ENCODE results near the gene ESPN.
A peak's percentile ranks its signal among the peaks of the same experiment; 100 is the strongest.
"Not testable (repeated sequence)": the region's sequence is repeated elsewhere in the genome, so short reads cannot be mapped to it uniquely, and the experiment has no call there.

Gene ESPN

DNA sequence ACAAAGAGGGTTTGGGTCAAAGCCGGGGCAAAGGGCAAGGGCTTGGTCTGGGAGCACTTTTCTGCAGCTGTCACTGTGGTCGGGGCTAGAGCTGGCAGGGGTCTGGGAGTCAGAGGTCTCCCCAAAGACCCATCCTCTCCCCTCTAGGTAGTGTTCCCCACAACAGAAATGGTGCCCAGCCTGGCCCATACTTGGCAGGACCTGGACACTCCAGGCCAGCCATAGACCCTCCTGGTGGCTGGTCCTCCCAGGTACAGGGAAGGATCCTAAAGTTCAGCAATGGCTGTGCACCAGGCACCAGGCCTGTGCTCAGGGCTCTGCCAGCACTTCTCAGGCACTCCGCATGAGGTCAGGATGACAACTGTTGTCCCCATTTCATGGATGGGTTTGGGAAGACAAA is 11.0 kb downstream of the ESPN start:
- Histone ChIP-seq H3K27ac (no peak overlapping the region), H3K27me3 (ENCODE audit: insufficient read depth, low read depth, severe bottlenecking) (no peaks in the 10 kb centered on the region), H3K9me3 (ENCODE audit: severe bottlenecking) (no peaks in the 10 kb centered on the region), H3K36me3 (no peaks in the 10 kb centered on the region), H3K4me3 (ENCODE audit: low read depth, low read length) (no peak overlapping the region)
- no peak for DNase-seq
- TF ChIP-seq, protein P1, sequence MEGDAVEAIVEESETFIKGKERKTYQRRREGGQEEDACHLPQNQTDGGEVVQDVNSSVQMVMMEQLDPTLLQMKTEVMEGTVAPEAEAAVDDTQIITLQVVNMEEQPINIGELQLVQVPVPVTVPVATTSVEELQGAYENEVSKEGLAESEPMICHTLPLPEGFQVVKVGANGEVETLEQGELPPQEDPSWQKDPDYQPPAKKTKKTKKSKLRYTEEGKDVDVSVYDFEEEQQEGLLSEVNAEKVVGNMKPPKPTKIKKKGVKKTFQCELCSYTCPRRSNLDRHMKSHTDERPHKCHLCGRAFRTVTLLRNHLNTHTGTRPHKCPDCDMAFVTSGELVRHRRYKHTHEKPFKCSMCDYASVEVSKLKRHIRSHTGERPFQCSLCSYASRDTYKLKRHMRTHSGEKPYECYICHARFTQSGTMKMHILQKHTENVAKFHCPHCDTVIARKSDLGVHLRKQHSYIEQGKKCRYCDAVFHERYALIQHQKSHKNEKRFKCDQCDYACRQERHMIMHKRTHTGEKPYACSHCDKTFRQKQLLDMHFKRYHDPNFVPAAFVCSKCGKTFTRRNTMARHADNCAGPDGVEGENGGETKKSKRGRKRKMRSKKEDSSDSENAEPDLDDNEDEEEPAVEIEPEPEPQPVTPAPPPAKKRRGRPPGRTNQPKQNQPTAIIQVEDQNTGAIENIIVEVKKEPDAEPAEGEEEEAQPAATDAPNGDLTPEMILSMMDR (IDR thresholded peaks at IDR 0.05; ENCODE audit: low read depth, low read length) = no peak

DNA sequence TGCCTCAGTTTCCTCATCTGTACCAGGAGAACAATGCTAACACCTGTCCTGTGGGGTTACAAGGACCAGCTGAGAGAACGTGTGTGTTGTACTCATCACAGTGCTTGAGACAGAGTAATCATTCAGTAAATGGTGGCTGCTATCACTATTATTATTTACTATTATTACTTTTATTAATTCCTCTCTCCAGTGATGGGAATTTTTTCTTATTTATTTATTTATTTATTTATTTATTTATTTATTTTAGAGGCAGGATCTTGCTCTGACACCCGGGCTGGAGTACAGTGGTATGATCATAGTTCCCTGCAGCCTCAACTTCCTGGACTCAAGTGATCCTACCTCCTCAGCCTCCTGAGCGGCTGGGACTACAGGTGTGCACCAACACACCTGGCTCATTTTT is 11.7 kb downstream of the ESPN start:
- not testable (repeated sequence) for H3K27me3 ChIP-seq (ENCODE audit: insufficient read depth, low read depth, severe bottlenecking); DNase-seq; H3K9me3 ChIP-seq (ENCODE audit: severe bottlenecking); H3K36me3 ChIP-seq; H3K4me3 ChIP-seq (ENCODE audit: low read depth, low read length); H3K27ac ChIP-seq

DNA sequence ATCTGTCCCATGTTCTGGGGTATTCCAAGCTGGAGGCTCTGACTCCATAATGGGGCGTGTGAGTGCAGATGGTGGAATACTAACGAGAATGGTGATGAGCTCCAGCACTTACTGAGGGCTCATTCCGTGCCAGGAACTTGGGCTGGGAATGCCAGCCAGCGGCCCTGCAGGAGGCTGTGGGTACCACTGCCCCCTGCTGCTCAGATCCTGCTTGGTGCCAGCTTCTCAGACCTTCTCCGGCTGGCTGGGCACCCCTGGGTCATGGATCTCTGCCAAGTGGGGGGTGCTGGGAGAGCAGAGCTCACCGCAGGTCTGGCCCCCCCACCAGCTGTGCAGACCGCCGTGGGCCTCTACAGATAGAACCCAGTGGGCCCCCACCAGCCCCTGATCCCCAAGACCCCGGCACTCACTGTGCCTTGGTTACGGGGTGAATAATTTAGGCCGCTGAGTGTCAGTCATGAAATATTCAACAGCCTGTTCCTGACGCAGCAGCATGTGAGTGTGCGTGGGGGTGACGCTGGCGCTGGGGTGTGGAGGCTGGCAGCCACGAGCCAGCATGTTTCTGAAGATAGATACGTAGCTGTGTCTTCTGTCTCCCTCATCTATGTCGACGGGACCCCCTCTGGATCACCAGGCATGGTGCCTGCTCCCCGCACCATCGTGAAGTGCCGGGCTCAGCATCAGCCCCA is 12.6 kb downstream of the ESPN start:
- H3K27me3 ChIP-seq (ENCODE audit: insufficient read depth, low read depth, severe bottlenecking); DNase-seq: not testable (repeated sequence)
- TF ChIP-seq, protein P1 (IDR thresholded peaks at IDR 0.05; ENCODE audit: low read depth, low read length) = peak; percentile 50

DNA sequence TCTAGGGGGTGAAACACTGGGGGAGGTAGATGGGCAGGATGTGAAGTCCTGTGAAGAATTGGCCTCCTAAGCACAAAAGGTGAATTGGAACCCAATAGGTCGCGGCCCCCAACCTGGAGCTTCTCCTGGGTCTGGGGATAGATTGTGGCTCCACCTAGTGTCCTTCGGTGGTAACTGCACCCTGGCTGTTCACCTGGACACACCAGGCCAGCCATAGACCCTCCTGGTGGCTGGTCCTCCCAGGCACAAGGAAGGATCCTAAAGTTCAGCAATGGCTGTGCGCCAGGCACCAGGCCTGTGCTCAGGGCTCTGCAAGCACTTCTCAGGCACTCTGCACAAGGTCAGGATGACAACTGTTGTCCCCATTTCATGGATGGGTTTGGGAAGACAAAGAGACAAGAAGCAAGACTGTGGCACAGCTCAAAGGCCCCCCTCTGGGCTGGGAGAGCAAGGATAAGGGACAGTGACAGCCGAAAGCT is 13.5 kb downstream of the ESPN start:
- H3K27ac ChIP-seq = no peak overlapping the region
- TF ChIP-seq, protein P1 (IDR thresholded peaks at IDR 0.05; ENCODE audit: low read depth, low read length) = peak; percentile 93
- no peaks in the 10 kb centered on the region for H3K27me3 ChIP-seq (ENCODE audit: insufficient read depth, low read depth, severe bottlenecking)
- no peak overlapping the region for H3K4me3 ChIP-seq (ENCODE audit: low read depth, low read length)
- DNase-seq = peak; percentile 86
- no peaks in the 10 kb centered on the region for H3K9me3 ChIP-seq (ENCODE audit: severe bottlenecking)
- no peaks in the 10 kb centered on the region for H3K36me3 ChIP-seq

More for the DNA sequence above, 12.6 kb downstream of the ESPN start:
- not testable (repeated sequence) for H3K9me3 ChIP-seq (ENCODE audit: severe bottlenecking); H3K4me3 ChIP-seq (ENCODE audit: low read depth, low read length); H3K36me3 ChIP-seq; H3K27ac ChIP-seq

DNA sequence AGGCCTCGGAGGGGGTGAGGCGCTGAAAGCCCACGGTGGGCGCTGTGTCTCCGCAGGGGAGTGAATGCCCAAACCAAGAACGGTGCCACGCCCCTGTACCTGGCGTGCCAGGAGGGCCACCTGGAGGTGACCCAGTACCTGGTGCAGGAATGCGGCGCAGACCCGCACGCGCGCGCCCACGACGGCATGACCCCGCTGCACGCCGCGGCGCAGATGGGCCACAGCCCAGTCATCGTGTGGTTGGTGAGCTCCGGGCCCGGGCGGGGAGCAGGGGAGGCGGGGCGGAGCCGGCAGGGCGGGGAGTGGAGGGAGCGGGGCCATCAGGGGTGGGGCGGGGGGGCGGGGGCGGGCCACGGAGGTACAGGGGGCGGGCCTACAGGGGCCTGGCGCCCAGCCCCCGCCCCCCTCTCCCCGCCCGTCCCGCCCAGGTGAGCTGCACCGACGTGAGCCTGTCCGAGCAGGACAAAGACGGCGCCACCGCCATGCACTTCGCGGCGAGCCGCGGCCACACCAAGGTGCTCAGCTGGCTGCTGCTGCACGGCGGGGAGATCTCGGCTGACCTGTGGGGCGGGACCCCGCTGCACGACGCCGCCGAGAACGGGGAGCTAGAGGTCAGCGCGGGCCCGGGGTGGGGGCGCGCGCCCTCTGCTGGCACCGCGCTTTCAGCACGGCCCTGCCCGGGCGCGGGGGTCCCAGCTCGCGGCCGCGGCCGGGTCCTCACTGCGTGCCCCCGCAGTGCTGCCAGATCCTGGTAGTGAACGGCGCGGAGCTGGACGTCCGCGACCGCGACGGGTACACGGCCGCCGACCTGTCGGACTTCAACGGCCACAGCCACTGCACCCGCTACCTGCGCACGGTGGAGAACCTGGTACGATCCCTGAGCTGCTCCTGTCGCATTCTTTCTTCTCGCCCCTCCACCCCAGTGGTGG is 15.9 kb downstream of the ESPN start:
- Histone ChIP-seq H3K27ac (no peak overlapping the region; the same call in 1 of the 2 replicates), H3K4me3 (ENCODE audit: low read depth, low read length) (peak overlapping the region; percentile 42), H3K36me3 (no peaks in the 10 kb centered on the region), H3K9me3 (ENCODE audit: severe bottlenecking) (no peaks in the 10 kb centered on the region), H3K27me3 (ENCODE audit: insufficient read depth, low read depth, severe bottlenecking) (no peaks in the 10 kb centered on the region)
- DNase-seq = peak; percentile 89
- TF ChIP-seq, protein P1 (IDR thresholded peaks at IDR 0.05; ENCODE audit: low read depth, low read length) = peak; percentile 65

DNA sequence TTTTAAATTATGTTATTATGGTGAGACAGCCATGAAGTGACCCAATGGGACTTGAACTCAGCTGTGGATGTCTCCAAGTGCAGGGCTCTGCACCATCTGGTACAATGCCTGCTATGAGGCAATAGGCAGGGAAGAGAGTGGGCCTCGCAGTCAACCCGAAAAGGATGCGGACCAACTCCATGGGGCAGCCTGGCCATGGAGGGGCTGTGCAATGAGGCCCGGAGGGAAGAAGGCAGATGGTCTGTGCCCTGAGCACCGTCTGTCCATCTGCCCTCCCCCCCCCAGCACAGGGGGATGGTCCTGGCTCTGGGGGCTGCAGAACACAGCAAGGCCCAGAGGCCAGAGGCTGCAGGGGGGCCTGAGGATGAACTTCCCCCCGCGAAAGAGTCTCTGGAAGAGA is 17.0 kb downstream of the ESPN start:
- Histone ChIP-seq H3K9me3 (ENCODE audit: severe bottlenecking) (no peaks in the 10 kb centered on the region), H3K27ac (no peak overlapping the region), H3K36me3 (no peaks in the 10 kb centered on the region), H3K4me3 (ENCODE audit: low read depth, low read length) (no peak overlapping the region), H3K27me3 (ENCODE audit: insufficient read depth, low read depth, severe bottlenecking) (no peaks in the 10 kb centered on the region)
- DNase-seq = no peak
- TF ChIP-seq, protein P1 (IDR thresholded peaks at IDR 0.05; ENCODE audit: low read depth, low read length) = no peak
